Keratinocyte (primary cell): ENCODE measurements around the gene ST3GAL2.

Source experiments
- EZH2 ChIP-seq: IDR thresholded peaks from one replicate; pipeline ENCODE4 v1.6.1; 2012; ENCODE audit warnings: inconsistent platforms, mild to moderate bottlenecking, low read length, moderate library complexity
- TF ChIP-seq, protein P1 (sequence below), 3 experiments: IDR thresholded peaks in 1 of 3; conservative IDR thresholded peaks in 1 of 3; optimal IDR thresholded peaks in 1 of 3; 2 replicates in 2 of 3; 3 replicates in 1 of 3; pipeline versions ENCODE3 to v1.5.1; 2011; ENCODE audit warnings: low read length in 3 of 3, mild to moderate bottlenecking in 3 of 3, moderate library complexity in 2 of 3, control low read depth in 1 of 3, inconsistent platforms in 1 of 3; ENCODE audit not compliant: insufficient read depth in 2 of 3; ENCODE audit errors: extremely low read depth in 1 of 3

DNA sequence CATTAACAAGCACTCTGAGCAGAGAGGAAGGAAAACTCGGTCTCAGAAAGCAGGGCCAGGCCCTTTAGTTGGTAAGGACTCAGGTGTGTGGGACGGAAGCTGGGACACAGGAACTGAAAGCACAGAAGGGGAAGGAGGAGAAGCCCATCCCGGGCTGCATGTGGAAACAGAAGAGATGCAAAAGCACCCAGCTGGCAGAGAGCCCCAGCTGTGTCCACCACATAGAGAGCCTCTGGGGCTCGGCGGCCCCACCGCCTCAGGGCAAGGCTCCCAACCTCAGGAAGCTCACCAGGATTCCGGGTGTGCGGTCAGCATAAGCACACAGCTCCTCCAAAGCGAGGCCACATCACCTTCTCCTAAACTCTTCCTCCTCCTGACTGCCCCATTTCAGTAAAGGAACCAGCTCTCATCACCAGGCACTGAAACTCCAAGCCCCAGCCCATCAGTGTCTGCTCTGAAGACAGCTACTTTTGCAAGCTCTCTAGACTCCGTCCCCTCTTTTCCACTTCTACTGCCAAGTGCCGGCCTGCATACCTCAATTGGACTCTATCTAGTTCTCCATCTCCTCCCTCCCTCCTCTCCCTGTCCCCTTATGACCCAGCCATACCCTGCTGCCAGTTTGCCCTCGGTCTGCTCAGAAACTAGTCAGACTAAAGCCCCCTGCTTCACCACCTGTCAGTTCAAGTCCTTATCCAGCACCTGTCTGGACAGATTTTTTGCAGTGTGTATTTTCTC, 6.0 kb downstream of the ST3GAL2 start:
- TF ChIP-seq, protein P1, sequence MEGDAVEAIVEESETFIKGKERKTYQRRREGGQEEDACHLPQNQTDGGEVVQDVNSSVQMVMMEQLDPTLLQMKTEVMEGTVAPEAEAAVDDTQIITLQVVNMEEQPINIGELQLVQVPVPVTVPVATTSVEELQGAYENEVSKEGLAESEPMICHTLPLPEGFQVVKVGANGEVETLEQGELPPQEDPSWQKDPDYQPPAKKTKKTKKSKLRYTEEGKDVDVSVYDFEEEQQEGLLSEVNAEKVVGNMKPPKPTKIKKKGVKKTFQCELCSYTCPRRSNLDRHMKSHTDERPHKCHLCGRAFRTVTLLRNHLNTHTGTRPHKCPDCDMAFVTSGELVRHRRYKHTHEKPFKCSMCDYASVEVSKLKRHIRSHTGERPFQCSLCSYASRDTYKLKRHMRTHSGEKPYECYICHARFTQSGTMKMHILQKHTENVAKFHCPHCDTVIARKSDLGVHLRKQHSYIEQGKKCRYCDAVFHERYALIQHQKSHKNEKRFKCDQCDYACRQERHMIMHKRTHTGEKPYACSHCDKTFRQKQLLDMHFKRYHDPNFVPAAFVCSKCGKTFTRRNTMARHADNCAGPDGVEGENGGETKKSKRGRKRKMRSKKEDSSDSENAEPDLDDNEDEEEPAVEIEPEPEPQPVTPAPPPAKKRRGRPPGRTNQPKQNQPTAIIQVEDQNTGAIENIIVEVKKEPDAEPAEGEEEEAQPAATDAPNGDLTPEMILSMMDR (optimal IDR thresholded peaks at IDR 0.05 in 1 of 3, IDR thresholded peaks at IDR 0.05 in 1 of 3, conservative IDR thresholded peaks at IDR 0.05 in 1 of 3; ENCODE audit: extremely low read depth in 1 of 3, insufficient read depth in 2 of 3, low read length in 3 of 3): no peak
- no peak for TF ChIP-seq EZH2
